A172 (cell line): ENCODE results near the gene SLC37A1. TPM values are rescaled to one million over a fixed set of nuclear protein-coding genes. Genes with fewer than 3 reads are reported as not detected.
"Not testable (repeated sequence)": the region's sequence is repeated elsewhere in the genome, so short reads cannot be mapped to it uniquely, and the experiment has no call there.

Source experiments
- DNase-seq: peaks from one replicate; pipeline ENCODE4 v3.0.0-alpha.2; 2015; ENCODE audit warnings: low spot score
- total RNA-seq: library from RNA; depleted of rRNA; stranded (reverse); fragments of >200 nt; shearing (Covaris generic); gene quantifications from 2 replicates; pipeline ENCODE4 v1.2.3, GENCODE V29; 2014

The SLC37A1 gene
- total RNA-seq, 1 experiment from 2014 or later = 1.1 TPM

DNA sequence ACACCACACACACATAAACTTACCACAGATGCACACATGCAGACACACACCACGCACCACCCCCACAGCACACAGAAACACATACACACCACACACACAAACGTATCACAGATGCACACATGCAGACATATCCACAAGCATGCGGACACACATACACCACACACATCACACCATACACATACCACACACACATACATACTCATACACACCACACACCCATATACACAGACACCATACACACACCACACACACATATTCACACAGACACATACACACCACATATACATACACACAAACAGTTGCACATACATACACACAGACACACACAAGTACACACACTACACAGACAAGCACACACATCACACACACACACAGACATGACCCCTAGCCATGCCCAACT lies 102.3 kb downstream of the SLC37A1 start:
- no peak for DNase-seq

- DNase-seq = no peak
Observed at GRCh38 chr21:42616446-42616845, 102.8 kb downstream of the SLC37A1 start.

- DNase-seq = no peak
Observed at GRCh38 chr21:42616941-42617340, 103.3 kb downstream of the SLC37A1 start.

GRCh38 chr21:42617486-42617885 lies 103.8 kb downstream of the SLC37A1 start:
- DNase-seq = no peak

GRCh38 chr21:42618707-42619102 lies 105.1 kb downstream of the SLC37A1 start:
- DNase-seq = no peak

- no peak for DNase-seq
Observed at GRCh38 chr21:42619166-42619565, 105.5 kb downstream of the SLC37A1 start.

DNA sequence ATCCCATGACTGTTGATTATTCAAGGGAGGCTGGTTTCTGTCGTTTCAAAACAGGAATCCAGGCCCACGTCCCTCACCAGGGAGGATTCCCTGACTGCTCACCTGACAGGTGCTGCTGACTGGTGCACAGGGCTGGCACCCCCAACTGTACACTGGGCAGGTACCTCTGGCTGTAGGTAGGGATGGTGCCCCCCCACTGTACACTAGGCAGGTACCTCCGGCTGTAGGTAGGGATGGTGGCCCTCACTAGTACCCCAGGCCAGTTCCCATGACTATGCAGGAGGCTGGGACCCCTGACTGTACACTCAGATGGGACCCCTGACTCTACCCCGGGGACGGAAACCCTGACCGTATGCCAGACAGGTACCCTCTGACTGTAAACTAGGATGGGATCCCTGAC lies 106.2 kb downstream of the SLC37A1 start:
- no peak for DNase-seq

DNA sequence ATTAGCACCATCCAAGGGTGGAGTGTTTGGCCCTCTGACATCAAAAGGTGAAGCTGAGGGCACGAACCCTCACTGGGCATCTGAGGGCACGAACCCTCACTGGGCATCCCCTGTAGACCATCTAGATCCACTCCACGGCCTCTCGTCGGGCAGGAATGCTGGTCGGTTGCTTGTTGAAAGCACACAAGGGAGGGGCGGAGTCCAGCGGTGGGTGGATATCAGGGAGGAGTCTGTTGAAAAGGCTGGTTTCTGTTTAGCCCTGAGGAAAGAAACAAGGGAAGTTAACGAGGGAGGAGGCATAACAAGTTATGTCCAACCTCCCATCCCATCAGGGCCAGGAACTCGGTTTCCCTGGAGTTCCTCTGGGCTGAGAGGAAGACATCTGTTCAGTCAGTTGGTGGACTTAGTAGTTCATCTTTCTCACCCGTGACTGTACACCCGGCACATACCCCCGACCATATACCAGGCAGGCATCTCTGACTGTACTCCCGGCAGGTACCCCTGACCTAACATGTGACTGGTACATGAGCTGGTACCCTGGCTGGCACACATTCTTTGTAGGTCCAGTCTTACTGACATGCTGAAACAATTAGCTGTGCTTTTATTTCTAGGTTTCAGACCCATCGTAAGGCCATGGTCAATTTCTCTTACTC lies 107.6 kb downstream of the SLC37A1 start:
- no peak for DNase-seq

GRCh38 chr21:42621819-42622177 lies 108.1 kb downstream of the SLC37A1 start:
- no peak for DNase-seq

DNA sequence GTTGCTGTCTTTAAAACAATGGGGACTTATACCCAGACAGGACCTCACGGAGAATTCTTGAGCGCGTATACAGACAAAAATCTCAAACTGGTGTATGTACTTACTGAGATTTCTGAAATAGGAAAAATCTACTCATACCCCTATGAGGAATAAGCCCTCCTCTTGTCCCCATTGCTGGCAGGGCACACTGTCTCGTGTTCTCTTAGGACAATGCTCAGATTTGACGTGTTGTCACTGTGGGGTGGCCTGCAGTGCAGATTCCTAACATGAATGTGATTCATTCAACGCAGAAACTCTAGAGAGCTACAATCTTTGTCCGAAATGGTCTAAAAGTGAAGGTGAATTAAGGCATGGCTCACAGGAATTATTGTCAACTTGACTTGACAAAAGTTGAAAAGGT lies 108.6 kb downstream of the SLC37A1 start:
- DNase-seq = no peak

DNA sequence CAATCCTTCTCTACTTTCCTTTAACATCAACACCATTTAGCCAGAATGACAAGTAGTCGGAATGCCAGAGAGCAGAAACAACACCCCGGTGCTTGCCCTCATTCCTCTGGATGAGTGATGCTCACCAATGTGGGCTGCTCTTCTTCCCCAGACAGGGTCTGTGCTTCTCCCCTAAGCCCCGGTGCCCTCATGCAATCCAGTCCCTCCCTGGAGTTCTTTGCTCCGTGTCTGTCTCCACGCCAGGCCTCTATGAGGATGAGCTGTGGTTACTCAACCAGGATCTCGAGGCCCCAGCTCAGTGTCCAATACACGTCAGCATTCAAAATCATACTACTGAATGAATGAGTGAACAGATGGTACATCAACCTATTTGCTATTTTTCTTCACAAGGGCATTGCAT lies 110.0 kb downstream of the SLC37A1 start:
- DNase-seq = no peak

DNA sequence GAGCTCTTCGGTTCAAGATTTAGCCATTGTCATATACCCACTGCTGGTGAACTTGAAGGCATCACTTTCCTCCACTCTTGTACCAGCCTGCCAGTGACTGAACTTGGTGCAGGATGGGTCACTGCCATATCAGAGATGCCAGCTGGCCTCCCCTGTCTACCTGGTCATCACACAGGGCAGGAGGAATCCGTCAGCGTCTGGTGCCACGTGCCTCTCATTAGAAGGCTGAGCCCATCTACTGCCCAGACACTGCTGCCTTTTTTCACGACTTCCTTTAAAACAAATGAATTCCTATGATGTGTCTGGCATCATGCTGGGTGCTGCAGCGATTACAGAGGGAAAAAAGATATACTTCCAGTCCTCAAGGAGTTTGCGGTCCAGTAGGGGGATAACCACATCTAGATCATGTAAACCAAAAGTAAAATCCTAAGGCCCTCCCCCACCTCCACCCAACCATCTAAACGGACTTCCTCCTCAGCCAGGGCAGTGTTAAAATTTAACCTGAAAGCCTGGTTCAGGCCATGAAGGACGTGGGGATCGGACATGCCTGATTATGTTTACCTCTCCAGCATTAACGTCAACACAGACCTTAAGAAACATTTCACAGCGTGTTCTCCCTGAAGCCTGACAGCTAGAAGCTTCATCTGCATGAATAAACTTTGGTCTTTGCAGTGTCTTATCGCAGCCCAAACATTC lies 110.6 kb downstream of the SLC37A1 start:
- no peak for DNase-seq

DNA sequence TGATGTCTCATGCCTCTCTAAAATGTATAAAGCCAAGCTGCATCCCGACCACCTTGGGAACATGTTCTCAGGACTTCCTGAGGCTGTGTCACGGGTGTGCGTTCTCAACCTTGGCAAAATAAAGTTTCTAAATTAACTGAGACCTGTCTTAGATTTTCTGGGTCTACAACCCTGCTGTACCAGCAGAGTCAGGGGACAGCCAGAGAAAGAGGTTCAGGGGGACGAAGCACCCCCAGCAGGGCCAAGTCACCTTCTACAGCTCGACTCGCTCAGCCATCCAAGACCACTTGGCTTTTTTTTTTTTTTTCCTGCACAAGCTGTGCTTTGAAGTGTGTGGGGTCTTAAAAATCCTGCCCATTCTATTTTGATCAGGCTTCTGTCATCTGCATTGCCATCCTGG lies 111.3 kb downstream of the SLC37A1 start:
- no peak for DNase-seq

DNA sequence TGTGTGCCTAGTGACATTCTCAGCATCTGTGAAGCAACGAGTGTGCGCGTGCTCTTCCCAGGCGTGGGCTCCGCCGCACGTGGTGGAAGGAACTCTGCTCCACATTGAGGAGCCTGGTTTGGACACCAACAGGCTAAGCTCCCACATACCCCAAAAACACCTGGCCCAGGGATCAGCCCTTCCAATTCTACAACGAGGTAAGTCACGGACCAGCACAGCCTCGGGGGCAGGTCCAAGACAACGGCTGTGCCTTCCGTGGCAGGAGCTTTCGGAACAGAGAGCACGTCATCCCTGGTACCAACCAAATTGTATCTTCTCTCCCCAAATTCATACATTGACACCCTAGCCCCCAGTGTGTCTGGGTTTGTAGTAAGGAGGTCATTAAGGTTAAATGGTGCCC lies 112.5 kb downstream of the SLC37A1 start:
- no peak for DNase-seq

GRCh38 chr21:42627527-42628289 lies 114.1 kb downstream of the SLC37A1 start:
- DNase-seq = no peak

GRCh38 chr21:42628466-42629061 lies 114.9 kb downstream of the SLC37A1 start:
- DNase-seq = not testable (repeated sequence)

- DNase-seq = no peak
Observed at GRCh38 chr21:42629933-42630589, 116.4 kb downstream of the SLC37A1 start.

DNA sequence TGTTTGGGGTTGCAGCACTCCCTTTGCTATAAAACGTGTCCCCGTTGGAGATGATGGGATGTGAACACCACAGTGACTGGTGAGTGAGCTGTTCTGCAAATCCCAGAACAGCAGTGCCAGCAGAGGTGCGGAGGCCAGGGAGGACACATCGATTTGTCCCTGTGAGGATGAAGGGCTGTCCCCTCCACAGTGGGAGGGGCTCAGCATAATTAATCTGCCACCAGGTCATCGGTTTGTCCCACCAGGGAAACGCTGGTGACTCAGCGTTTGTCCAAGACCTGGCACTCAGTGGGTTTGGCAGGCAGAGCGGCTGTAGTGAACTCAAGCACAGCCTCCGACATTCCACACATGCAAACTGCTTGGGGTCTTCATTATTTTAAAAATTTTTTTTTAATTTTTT lies 117.0 kb downstream of the SLC37A1 start:
- no peak for DNase-seq
